ENCODE data around the gene CMTM2.

GRCh38 chr16:66614161-66614802, 35.0 kb downstream of the CMTM2 start:
- TF ChIP-seq CTCF (IDR thresholded peaks at IDR 0.05) (no peak), EZH2 (IDR thresholded peaks at IDR 0.05) (no peak)

Data from neural progenitor cell (in vitro differentiated cells).